DOHH2 (cell line): ENCODE results near the gene ARL8A.

Source experiments
- H3F3A ChIP-seq: fragments of 200-600 bp; sonication (generic), shearing (Covaris generic); 2 replicates; pipeline ENCODE4 v1.6.0; 2016; ENCODE audit warnings: antibody characterized with exemption, mild to moderate bottlenecking; ENCODE audit not compliant: control insufficient read depth, insufficient read depth
- H3K27ac ChIP-seq: fragments of 200-600 bp; sonication (generic); 2 replicates; pipeline ENCODE4 v1.5.1; 2014; ENCODE audit warnings: low read depth, mild to moderate bottlenecking, low read length, moderate library complexity
- H3K27me3 ChIP-seq: fragments of 200-600 bp; sonication (generic); 2 replicates; pipeline ENCODE4 v1.6.1; 2014; ENCODE audit warnings: mild to moderate bottlenecking, low read length, mixed read lengths; ENCODE audit not compliant: control insufficient read depth
- H3K36me3 ChIP-seq: fragments of 200-600 bp; sonication (generic); 2 replicates; pipeline ENCODE4 v1.6.1; 2014; ENCODE audit warnings: mild to moderate bottlenecking, low read length, moderate library complexity, mixed read lengths; ENCODE audit not compliant: control insufficient read depth
- H3K4me1 ChIP-seq: fragments of 200-600 bp; sonication (generic); 2 replicates; pipeline ENCODE4 v1.6.1; 2014; ENCODE audit warnings: mild to moderate bottlenecking, low read length, mixed read lengths; ENCODE audit not compliant: control insufficient read depth
- H3K4me2 ChIP-seq: fragments of 200-600 bp; sonication (generic); 2 replicates; pipeline ENCODE4 v1.6.0; 2014; ENCODE audit warnings: mild to moderate bottlenecking, low read length, moderate library complexity
- H3K4me3 ChIP-seq: fragments of 200-600 bp; sonication (generic); 2 replicates; pipeline ENCODE4 v1.5.1; 2014; ENCODE audit warnings: mild to moderate bottlenecking, low read length, mixed read lengths
- H3K79me2 ChIP-seq: fragments of 200-600 bp; sonication (generic); 2 replicates; pipeline ENCODE4 v1.6.1; 2014; ENCODE audit warnings: mild to moderate bottlenecking, low read length, mixed read lengths; ENCODE audit not compliant: control insufficient read depth
- H3K9me2 ChIP-seq: fragments of 200-600 bp; sonication (generic); replicated peaks from 2 replicates; pipeline ENCODE4 v1.6.1; 2014; ENCODE audit warnings: mild to moderate bottlenecking, low read length, mixed read lengths; ENCODE audit not compliant: control insufficient read depth
- H3K9me3 ChIP-seq: fragments of 200-600 bp; sonication (generic); 2 replicates; pipeline ENCODE4 v1.6.1; 2014; ENCODE audit warnings: antibody characterized with exemption, low read length, mixed read lengths; ENCODE audit not compliant: control insufficient read depth, insufficient read depth
- H4K20me1 ChIP-seq: fragments of 200-600 bp; sonication (generic); 2 replicates; pipeline ENCODE4 v1.6.0; 2014; ENCODE audit warnings: low read depth, mild to moderate bottlenecking, antibody characterized with exemption, low read length, moderate library complexity; ENCODE audit not compliant: control insufficient read depth, insufficient read depth
- EZH2phosphoT487 ChIP-seq: fragments of 200-600 bp; sonication (generic); IDR thresholded peaks from 2 replicates; pipeline ENCODE4 v1.6.1; 2017; ENCODE audit warnings: borderline replicate concordance, mild to moderate bottlenecking, antibody characterized with exemption, low read length, moderate library complexity, mixed read lengths
- TF ChIP-seq, protein P1 (sequence below): fragments of 200-600 bp; sonication (generic); IDR thresholded peaks from one replicate; pipeline ENCODE4 v1.5.1; 2014; ENCODE audit warnings: antibody characterized with exemption, mild to moderate bottlenecking, low read depth, low read length; ENCODE audit not compliant: poor library complexity, severe bottlenecking

The ARL8A gene

DNA sequence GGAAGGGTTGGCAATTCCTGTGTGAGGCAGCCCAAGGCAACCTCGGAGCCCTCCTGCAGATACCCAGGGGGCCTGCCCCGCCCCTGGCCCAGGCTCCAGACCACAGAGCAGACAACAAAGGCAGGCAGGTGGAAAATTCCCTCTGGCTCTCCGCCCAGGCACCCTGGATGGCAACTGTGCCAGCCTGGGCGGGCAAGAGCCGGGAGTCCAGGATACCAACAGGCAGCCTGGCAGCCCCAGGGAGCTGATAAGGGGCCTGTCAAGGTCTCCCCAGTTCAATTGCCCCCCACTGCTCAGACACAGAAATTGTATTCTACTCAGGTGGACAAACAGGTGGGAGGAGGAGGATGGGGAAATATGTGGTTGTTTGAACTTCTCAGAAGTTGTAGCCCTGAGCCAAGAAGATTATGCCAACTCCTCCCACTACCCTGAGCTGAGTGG lies 37.2 kb downstream of the ARL8A start:
- Histone ChIP-seq H3K27me3 (no peaks in the 10 kb centered on the region), H4K20me1 (no peaks in the 10 kb centered on the region), H3K79me2 (no peaks in the 10 kb centered on the region), H3K4me3 (no peak overlapping the region), H3K36me3 (no peaks in the 10 kb centered on the region), H3K27ac (no peak overlapping the region), H3K9me3 (no peaks in the 10 kb centered on the region), H3F3A (no peaks in the 10 kb centered on the region), H3K9me2 (no peaks in the 10 kb centered on the region), H3K4me2 (no peak overlapping the region), H3K4me1 (no peaks in the 10 kb centered on the region)
- TF ChIP-seq, protein P1, sequence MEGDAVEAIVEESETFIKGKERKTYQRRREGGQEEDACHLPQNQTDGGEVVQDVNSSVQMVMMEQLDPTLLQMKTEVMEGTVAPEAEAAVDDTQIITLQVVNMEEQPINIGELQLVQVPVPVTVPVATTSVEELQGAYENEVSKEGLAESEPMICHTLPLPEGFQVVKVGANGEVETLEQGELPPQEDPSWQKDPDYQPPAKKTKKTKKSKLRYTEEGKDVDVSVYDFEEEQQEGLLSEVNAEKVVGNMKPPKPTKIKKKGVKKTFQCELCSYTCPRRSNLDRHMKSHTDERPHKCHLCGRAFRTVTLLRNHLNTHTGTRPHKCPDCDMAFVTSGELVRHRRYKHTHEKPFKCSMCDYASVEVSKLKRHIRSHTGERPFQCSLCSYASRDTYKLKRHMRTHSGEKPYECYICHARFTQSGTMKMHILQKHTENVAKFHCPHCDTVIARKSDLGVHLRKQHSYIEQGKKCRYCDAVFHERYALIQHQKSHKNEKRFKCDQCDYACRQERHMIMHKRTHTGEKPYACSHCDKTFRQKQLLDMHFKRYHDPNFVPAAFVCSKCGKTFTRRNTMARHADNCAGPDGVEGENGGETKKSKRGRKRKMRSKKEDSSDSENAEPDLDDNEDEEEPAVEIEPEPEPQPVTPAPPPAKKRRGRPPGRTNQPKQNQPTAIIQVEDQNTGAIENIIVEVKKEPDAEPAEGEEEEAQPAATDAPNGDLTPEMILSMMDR: no peak
- no peak for TF ChIP-seq EZH2phosphoT487

- no peak overlapping the region for H3K4me2 ChIP-seq
Measured at GRCh38 chr1:202106340-202107254, 37.9 kb downstream of the ARL8A start.

GRCh38 chr1:202105571-202106339 lies 38.8 kb downstream of the ARL8A start:
- TF ChIP-seq, protein P1: no peak
- no peak for TF ChIP-seq EZH2phosphoT487
- no peak overlapping the region for H3K4me3 ChIP-seq
- no peaks in the 10 kb centered on the region for H3K79me2 ChIP-seq
- no peaks in the 10 kb centered on the region for H3K4me1 ChIP-seq
- H3K36me3 ChIP-seq: no peaks in the 10 kb centered on the region
- no peak overlapping the region for H3K27ac ChIP-seq
- no peaks in the 10 kb centered on the region for H4K20me1 ChIP-seq
- H3K27me3 ChIP-seq: no peaks in the 10 kb centered on the region
- no peaks in the 10 kb centered on the region for H3K9me3 ChIP-seq
- H3F3A ChIP-seq: no peaks in the 10 kb centered on the region
- no peaks in the 10 kb centered on the region for H3K9me2 ChIP-seq
- no peak overlapping the region for H3K4me2 ChIP-seq

More at GRCh38 chr1:202106340-202107254, 37.9 kb downstream of the ARL8A start:
- no peaks in the 10 kb centered on the region for H3K27me3 ChIP-seq
- no peaks in the 10 kb centered on the region for H3F3A ChIP-seq
- H3K9me3 ChIP-seq: no peaks in the 10 kb centered on the region
- H3K4me1 ChIP-seq: no peaks in the 10 kb centered on the region
- no peaks in the 10 kb centered on the region for H3K79me2 ChIP-seq
- no peak overlapping the region for H3K4me3 ChIP-seq
- H3K9me2 ChIP-seq: no peaks in the 10 kb centered on the region
- TF ChIP-seq, protein P1: no peak
- no peak for TF ChIP-seq EZH2phosphoT487
- H3K36me3 ChIP-seq: no peaks in the 10 kb centered on the region
- H3K27ac ChIP-seq: no peak overlapping the region
- no peaks in the 10 kb centered on the region for H4K20me1 ChIP-seq
